HepG2 (cell line): ENCODE measurements around the gene CCL19. TPM values are rescaled to one million over a fixed set of nuclear protein-coding genes. Genes with fewer than 3 reads are reported as not detected.

Source experiments
- BRCA1 ChIP-seq: sonication (generic); formaldehyde crosslinking; IDR thresholded peaks from 2 replicates; pipeline ENCODE4 v1.4.0; 2020; ENCODE audit warnings: missing genetic modification reagents
- CAMTA2 ChIP-seq: sonication (generic); formaldehyde crosslinking; IDR thresholded peaks from 2 replicates; pipeline ENCODE4 v1.4.0; 2020; ENCODE audit warnings: mild to moderate bottlenecking, missing genetic modification reagents, borderline replicate concordance
- DR1 ChIP-seq: sonication (generic); formaldehyde crosslinking; IDR thresholded peaks from 2 replicates; pipeline ENCODE4 v1.8.0; 2021; ENCODE audit warnings: mild to moderate bottlenecking, missing genetic modification reagents, inconsistent platforms
- GATAD2A ChIP-seq: IDR thresholded peaks from 2 replicates; pipeline ENCODE4 v1.6.1; 2016
- HOXA5 ChIP-seq: sonication (generic); formaldehyde crosslinking; IDR thresholded peaks from 2 replicates; pipeline ENCODE4 v1.4.0; 2020; ENCODE audit warnings: missing genetic modification reagents
- NBN ChIP-seq: fragments of 450-650 bp; conservative IDR thresholded peaks from 2 replicates; pipeline ENCODE4 v1.6.1; 2017
- NFE2 ChIP-seq: sonication (generic); formaldehyde crosslinking; IDR thresholded peaks from 2 replicates; pipeline ENCODE4 v1.4.0; 2020; ENCODE audit warnings: missing genetic modification reagents
- RARG ChIP-seq: sonication (generic); formaldehyde crosslinking; IDR thresholded peaks from 2 replicates; pipeline ENCODE4 v1.4.0; 2020; ENCODE audit warnings: low read depth, mild to moderate bottlenecking, missing genetic modification reagents
- ZNF607 ChIP-seq: sonication (generic); formaldehyde crosslinking; IDR thresholded peaks from 2 replicates; pipeline ENCODE4 v1.5.1; 2020; ENCODE audit warnings: missing genetic modification reagents, mild to moderate bottlenecking, borderline replicate concordance
- ZNF773 ChIP-seq: sonication (generic); formaldehyde crosslinking; IDR thresholded peaks from 2 replicates; pipeline ENCODE4 v1.4.0; 2020; ENCODE audit warnings: missing genetic modification reagents, borderline replicate concordance
- ZNF788 ChIP-seq: sonication (generic); formaldehyde crosslinking; IDR thresholded peaks from 2 replicates; pipeline ENCODE4 v1.5.0; 2020; ENCODE audit warnings: mild to moderate bottlenecking, missing genetic modification reagents, borderline replicate concordance
- ZNF83 ChIP-seq: sonication (generic); formaldehyde crosslinking; IDR thresholded peaks from 2 replicates; pipeline ENCODE4 v1.4.0; 2020; ENCODE audit warnings: missing genetic modification reagents, mild to moderate bottlenecking, borderline replicate concordance
- polyA plus RNA-seq, 8 experiments: library from polyadenylated mRNA; depleted of rRNA in 3 of 8; stranded (reverse) in 7 of 8; unstranded in 1 of 8; fragments of >200 nt; fragmentation: Illumina TruSeq in 4 of 8; extraction: Trizol in 4 of 8; gene quantifications; 2 replicates each; pipeline versions ENCODE4 v1.2.1 to v1.2.3, GENCODE V29; 2011 to 2016; ENCODE audit warnings: low read depth in 4 of 8, missing spikeins in 1 of 8, mixed read lengths in 1 of 8; ENCODE audit not compliant: insufficient read depth in 1 of 8
- total RNA-seq, 5 experiments: library from RNA; depleted of rRNA; stranded (reverse); fragments of >200 nt; fragmentation: Illumina TruSeq; extraction: Trizol; gene quantifications; 2 replicates each; pipeline ENCODE4 v1.2.3, GENCODE V29; 2016; ENCODE audit warnings: low read depth in 1 of 5
- TF ChIP-seq, protein P1 (sequence below): sonication (generic); formaldehyde crosslinking; IDR thresholded peaks from 2 replicates; pipeline ENCODE4 v1.5.1; 2020; ENCODE audit warnings: mild to moderate bottlenecking, missing genetic modification reagents
- TF ChIP-seq, protein P2 (sequence below): sonication (generic); formaldehyde crosslinking; IDR thresholded peaks from 2 replicates; pipeline ENCODE4 v1.4.0; 2020; ENCODE audit warnings: mild to moderate bottlenecking, missing genetic modification reagents
- TF ChIP-seq, protein P3 (sequence below), 2 experiments: fragments of 450-650 bp in 1 of 2; sonication (generic) in 1 of 2; formaldehyde crosslinking in 1 of 2; IDR thresholded peaks; 2 replicates each; pipeline versions ENCODE4 v1.6.1 to v1.8.0; 2016 to 2022; ENCODE audit warnings: antibody characterized with exemption in 1 of 2, mild to moderate bottlenecking in 1 of 2, missing genetic modification reagents in 1 of 2

Gene CCL19
- total and polyA plus RNA-seq, 2 of the 13 experiments (the other 11 are each of a cell fraction or from before 2014, with no cell fraction given), result not detected

- TF ChIP-seq, protein P1, sequence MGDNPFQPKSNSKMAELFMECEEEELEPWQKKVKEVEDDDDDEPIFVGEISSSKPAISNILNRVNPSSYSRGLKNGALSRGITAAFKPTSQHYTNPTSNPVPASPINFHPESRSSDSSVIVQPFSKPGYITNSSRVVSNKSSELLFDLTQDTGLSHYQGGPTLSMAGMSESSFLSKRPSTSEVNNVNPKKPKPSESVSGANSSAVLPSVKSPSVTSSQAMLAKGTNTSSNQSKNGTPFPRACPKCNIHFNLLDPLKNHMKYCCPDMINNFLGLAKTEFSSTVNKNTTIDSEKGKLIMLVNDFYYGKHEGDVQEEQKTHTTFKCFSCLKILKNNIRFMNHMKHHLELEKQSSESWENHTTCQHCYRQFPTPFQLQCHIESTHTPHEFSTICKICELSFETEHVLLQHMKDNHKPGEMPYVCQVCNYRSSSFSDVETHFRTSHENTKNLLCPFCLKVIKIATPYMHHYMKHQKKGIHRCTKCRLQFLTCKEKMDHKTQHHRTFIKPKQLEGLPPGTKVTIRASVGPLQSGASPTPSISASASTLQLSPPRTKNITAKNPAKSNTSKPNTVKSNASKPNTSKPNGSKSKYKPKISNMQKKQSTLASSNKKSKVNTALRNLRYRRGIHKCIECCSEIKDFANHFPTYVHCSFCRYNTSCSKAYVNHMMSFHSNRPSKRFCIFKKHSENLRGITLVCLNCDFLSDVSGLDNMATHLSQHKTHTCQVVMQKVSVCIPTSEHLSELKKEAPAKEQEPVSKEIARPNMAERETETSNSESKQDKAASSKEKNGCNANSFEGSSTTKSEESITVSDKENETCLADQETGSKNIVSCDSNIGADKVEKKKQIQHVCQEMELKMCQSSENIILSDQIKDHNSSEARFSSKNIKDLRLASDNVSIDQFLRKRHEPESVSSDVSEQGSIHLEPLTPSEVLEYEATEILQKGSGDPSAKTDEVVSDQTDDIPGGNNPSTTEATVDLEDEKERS (CRISPR knock-in tag), result peak; percentile 23; the same call in 1 of the 2 replicates
- peak; percentile 62; the same call in 1 of the 2 replicates for TF ChIP-seq HOXA5 (CRISPR knock-in tag)
- TF ChIP-seq ZNF773 (CRISPR knock-in tag), result no peak
- no peak for TF ChIP-seq RARG
- TF ChIP-seq ZNF788, result no peak
- TF ChIP-seq, protein P2, sequence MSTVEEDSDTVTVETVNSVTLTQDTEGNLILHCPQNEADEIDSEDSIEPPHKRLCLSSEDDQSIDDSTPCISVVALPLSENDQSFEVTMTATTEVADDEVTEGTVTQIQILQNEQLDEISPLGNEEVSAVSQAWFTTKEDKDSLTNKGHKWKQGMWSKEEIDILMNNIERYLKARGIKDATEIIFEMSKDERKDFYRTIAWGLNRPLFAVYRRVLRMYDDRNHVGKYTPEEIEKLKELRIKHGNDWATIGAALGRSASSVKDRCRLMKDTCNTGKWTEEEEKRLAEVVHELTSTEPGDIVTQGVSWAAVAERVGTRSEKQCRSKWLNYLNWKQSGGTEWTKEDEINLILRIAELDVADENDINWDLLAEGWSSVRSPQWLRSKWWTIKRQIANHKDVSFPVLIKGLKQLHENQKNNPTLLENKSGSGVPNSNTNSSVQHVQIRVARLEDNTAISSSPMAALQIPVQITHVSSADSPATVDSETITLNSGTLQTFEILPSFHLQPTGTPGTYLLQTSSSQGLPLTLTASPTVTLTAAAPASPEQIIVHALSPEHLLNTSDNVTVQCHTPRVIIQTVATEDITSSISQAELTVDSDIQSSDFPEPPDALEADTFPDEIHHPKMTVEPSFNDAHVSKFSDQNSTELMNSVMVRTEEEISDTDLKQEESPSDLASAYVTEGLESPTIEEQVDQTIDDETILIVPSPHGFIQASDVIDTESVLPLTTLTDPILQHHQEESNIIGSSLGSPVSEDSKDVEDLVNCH, result no peak
- peak; percentile 59; the same call in 1 of the 2 replicates for TF ChIP-seq BRCA1 (CRISPR knock-in tag)
- TF ChIP-seq NFE2 (CRISPR knock-in tag), result no peak
- TF ChIP-seq, protein P3, sequence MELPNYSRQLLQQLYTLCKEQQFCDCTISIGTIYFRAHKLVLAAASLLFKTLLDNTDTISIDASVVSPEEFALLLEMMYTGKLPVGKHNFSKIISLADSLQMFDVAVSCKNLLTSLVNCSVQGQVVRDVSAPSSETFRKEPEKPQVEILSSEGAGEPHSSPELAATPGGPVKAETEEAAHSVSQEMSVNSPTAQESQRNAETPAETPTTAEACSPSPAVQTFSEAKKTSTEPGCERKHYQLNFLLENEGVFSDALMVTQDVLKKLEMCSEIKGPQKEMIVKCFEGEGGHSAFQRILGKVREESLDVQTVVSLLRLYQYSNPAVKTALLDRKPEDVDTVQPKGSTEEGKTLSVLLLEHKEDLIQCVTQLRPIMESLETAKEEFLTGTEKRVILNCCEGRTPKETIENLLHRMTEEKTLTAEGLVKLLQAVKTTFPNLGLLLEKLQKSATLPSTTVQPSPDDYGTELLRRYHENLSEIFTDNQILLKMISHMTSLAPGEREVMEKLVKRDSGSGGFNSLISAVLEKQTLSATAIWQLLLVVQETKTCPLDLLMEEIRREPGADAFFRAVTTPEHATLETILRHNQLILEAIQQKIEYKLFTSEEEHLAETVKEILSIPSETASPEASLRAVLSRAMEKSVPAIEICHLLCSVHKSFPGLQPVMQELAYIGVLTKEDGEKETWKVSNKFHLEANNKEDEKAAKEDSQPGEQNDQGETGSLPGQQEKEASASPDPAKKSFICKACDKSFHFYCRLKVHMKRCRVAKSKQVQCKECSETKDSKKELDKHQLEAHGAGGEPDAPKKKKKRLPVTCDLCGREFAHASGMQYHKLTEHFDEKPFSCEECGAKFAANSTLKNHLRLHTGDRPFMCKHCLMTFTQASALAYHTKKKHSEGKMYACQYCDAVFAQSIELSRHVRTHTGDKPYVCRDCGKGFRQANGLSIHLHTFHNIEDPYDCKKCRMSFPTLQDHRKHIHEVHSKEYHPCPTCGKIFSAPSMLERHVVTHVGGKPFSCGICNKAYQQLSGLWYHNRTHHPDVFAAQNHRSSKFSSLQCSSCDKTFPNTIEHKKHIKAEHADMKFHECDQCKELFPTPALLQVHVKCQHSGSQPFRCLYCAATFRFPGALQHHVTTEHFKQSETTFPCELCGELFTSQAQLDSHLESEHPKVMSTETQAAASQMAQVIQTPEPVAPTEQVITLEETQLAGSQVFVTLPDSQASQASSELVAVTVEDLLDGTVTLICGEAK (IDR thresholded peaks at IDR 0.05), result no peak
- TF ChIP-seq, protein P3 (CRISPR knock-in tag; IDR thresholded peaks at IDR 0.05), result no peak
- no peak for TF ChIP-seq ZNF83 (CRISPR knock-in tag)
- TF ChIP-seq DR1 (CRISPR knock-in tag), result peak; percentile 20; the same call in 1 of the 2 replicates
- peak; percentile 56; the same call in 1 of the 2 replicates for TF ChIP-seq GATAD2A (CRISPR knock-in tag)
- TF ChIP-seq NBN, result no peak
- TF ChIP-seq ZNF607 (CRISPR knock-in tag), result no peak
- TF ChIP-seq CAMTA2 (CRISPR knock-in tag), result peak; percentile 56; the same call in 1 of the 2 replicates
Measured at GRCh38 chr9:34675048-34675714, 15.9 kb downstream of the CCL19 start (continued).
